Hepatocyte (in vitro differentiated cells): Measurements from ENCODE around the gene SYT1. TPM values are rescaled to one million over a fixed set of nuclear protein-coding genes. Genes with fewer than 3 reads are reported as not detected.

Experiments used
- DNase-seq: peaks from one replicate; pipeline ENCODE4 v3.0.0-alpha.2; 2016; ENCODE audit warnings: low spot score
- H2AFZ ChIP-seq: fragments of 200-600 bp; sonication (generic); 2 replicates; pipeline ENCODE4 v1.6.0; 2016; ENCODE audit warnings: antibody characterized with exemption, mild to moderate bottlenecking
- H3K27ac ChIP-seq: fragments of 200-600 bp; sonication (generic); 2 replicates; pipeline ENCODE4 v1.5.1; 2016; ENCODE audit warnings: mild to moderate bottlenecking
- H3K27me3 ChIP-seq: fragments of 200-600 bp; sonication (generic); 2 replicates; pipeline ENCODE4 v1.6.1; 2016
- H3K36me3 ChIP-seq: fragments of 200-600 bp; sonication (generic); replicated peaks from 2 replicates; pipeline ENCODE4 v1.5.1; 2016; ENCODE audit warnings: low read depth; ENCODE audit not compliant: insufficient read depth
- H3K4me1 ChIP-seq: fragments of 200-600 bp; sonication (generic); 2 replicates; pipeline ENCODE4 v1.5.1; 2016; ENCODE audit warnings: mild to moderate bottlenecking, moderate library complexity; ENCODE audit not compliant: insufficient read depth
- H3K4me2 ChIP-seq: fragments of 200-600 bp; sonication (generic); 2 replicates; pipeline ENCODE4 v1.6.0; 2016
- H3K4me3 ChIP-seq: fragments of 200-600 bp; sonication (generic); 2 replicates; pipeline ENCODE4 v1.5.1; 2016; ENCODE audit warnings: mild to moderate bottlenecking
- H3K79me2 ChIP-seq: fragments of 200-600 bp; sonication (generic); 2 replicates; pipeline ENCODE4 v1.6.0; 2017; ENCODE audit warnings: mild to moderate bottlenecking
- H3K9me2 ChIP-seq: fragments of 200-600 bp; sonication (generic); replicated peaks from 2 replicates; pipeline ENCODE4 v1.6.0; 2017; ENCODE audit warnings: mild to moderate bottlenecking; ENCODE audit not compliant: insufficient read depth
- H3K9me3 ChIP-seq: fragments of 200-600 bp; sonication (generic); 2 replicates; pipeline ENCODE4 v1.5.1; 2016; ENCODE audit warnings: low read depth, mild to moderate bottlenecking
- H4K20me1 ChIP-seq: fragments of 200-600 bp; sonication (generic); 2 replicates; pipeline ENCODE4 v1.6.0; 2016; ENCODE audit warnings: mild to moderate bottlenecking; ENCODE audit not compliant: insufficient read depth, poor library complexity, severe bottlenecking
- EZH2 ChIP-seq: fragments of 200-600 bp; sonication (generic); IDR thresholded peaks from 2 replicates; pipeline ENCODE4 v1.6.1; 2016; ENCODE audit warnings: antibody characterized with exemption, mild to moderate bottlenecking, borderline replicate concordance
- EZH2phosphoT487 ChIP-seq: fragments of 200-600 bp; sonication (generic); IDR thresholded peaks from one replicate; pipeline ENCODE4 v1.6.1; 2018; ENCODE audit warnings: antibody characterized with exemption, mild to moderate bottlenecking, low read depth, moderate library complexity; ENCODE audit not compliant: unreplicated experiment, severe bottlenecking
- WGBS: methylation state at CpG from one replicate; pipeline ENCODE4 v1.1.6; 2016; ENCODE audit warnings: low lambda C conversion rate; ENCODE audit errors: missing lambda C conversion rate; 5-methylcytosine and 5-hydroxymethylcytosine counted together
- polyA plus RNA-seq: library from polyadenylated mRNA; unstranded; fragments of >200 nt; fragmentation: Nextera tagmentation; extraction: Ambion mirVana; gene quantifications from 2 replicates; pipeline ENCODE4 v1.2.1, GENCODE V29; 2016
- total RNA-seq: library from RNA; depleted of rRNA; stranded (reverse); fragments of >200 nt; gene quantifications from 2 replicates; pipeline ENCODE4 v1.2.3, GENCODE V29; 2014
- TF ChIP-seq, protein P1 (sequence below): fragments of 200-600 bp; sonication (generic); IDR thresholded peaks from 2 replicates; pipeline ENCODE4 v1.5.1; 2016; ENCODE audit warnings: antibody characterized with exemption, mild to moderate bottlenecking; ENCODE audit not compliant: poor library complexity

The SYT1 gene
- total and polyA plus RNA-seq, 2 experiments from 2014 or later, result 1.3 to 2.5 TPM

DNA sequence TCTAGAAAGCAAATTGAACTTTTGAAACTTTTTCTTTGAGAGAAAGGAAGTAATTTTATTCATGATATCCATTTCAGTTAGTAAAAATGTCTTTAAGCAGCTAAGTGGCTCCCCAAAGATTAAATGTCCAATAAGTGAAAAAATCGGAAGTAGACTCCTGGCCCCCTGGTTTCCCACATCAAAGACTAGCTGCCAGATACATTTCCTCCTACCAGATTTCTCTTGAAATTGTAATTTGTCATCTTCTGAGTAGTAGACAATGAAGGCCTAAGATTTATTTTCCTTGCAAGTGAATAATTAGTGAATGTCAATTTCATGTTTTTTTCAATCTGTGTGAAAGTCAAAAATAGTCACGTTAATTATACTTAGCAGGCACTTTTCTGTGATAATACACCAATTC lies 321.9 kb downstream of the SYT1 start:
- Histone ChIP-seq H4K20me1 (no peaks in the 10 kb centered on the region), H3K9me2 (no peaks in the 10 kb centered on the region), H2AFZ (no peak overlapping the region), H3K79me2 (no peaks in the 10 kb centered on the region), H3K9me3 (no peaks in the 10 kb centered on the region), H3K4me3 (no peak overlapping the region), H3K36me3 (no peaks in the 10 kb centered on the region), H3K4me2 (no peak overlapping the region), H3K27ac (no peak overlapping the region), H3K4me1 (no peaks in the 10 kb centered on the region), H3K27me3 (no peaks in the 10 kb centered on the region)
- 83% methylated on average over 2 of the region's 2 CpGs for WGBS
- TF ChIP-seq EZH2phosphoT487 (no peak), EZH2 (no peak)
- TF ChIP-seq, protein P1, sequence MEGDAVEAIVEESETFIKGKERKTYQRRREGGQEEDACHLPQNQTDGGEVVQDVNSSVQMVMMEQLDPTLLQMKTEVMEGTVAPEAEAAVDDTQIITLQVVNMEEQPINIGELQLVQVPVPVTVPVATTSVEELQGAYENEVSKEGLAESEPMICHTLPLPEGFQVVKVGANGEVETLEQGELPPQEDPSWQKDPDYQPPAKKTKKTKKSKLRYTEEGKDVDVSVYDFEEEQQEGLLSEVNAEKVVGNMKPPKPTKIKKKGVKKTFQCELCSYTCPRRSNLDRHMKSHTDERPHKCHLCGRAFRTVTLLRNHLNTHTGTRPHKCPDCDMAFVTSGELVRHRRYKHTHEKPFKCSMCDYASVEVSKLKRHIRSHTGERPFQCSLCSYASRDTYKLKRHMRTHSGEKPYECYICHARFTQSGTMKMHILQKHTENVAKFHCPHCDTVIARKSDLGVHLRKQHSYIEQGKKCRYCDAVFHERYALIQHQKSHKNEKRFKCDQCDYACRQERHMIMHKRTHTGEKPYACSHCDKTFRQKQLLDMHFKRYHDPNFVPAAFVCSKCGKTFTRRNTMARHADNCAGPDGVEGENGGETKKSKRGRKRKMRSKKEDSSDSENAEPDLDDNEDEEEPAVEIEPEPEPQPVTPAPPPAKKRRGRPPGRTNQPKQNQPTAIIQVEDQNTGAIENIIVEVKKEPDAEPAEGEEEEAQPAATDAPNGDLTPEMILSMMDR, result no peak
- no peak for DNase-seq

DNA sequence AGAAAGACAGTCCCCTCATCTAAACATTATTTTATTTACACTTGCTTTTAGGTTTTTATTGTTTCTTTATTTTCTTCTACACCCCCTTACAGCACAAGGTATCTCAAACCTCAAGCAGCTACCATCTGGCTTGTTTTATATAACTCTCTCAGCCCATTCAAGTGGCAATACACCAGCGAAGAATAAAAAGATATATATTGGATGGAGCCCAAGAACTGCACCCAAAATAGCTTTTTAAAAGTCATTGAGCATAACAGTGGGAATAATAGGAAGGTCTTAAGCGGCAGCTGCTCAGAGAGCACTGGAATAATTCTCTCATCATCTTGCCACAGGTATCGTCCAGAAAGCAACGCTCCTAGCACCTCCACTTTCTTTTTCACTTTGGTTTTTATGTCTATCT lies 322.5 kb downstream of the SYT1 start:
- Histone ChIP-seq H3K4me3 (no peak overlapping the region), H2AFZ (no peak overlapping the region), H3K9me2 (no peaks in the 10 kb centered on the region), H3K27me3 (no peaks in the 10 kb centered on the region), H3K27ac (no peak overlapping the region), H3K4me1 (no peaks in the 10 kb centered on the region), H3K36me3 (no peaks in the 10 kb centered on the region), H3K9me3 (no peaks in the 10 kb centered on the region), H4K20me1 (no peaks in the 10 kb centered on the region), H3K79me2 (no peaks in the 10 kb centered on the region), H3K4me2 (no peak overlapping the region)
- 94% methylated on average over 4 of the region's 4 CpGs for WGBS
- TF ChIP-seq EZH2 (no peak), EZH2phosphoT487 (no peak)
- TF ChIP-seq, protein P1, result no peak
- DNase-seq, result no peak

DNA sequence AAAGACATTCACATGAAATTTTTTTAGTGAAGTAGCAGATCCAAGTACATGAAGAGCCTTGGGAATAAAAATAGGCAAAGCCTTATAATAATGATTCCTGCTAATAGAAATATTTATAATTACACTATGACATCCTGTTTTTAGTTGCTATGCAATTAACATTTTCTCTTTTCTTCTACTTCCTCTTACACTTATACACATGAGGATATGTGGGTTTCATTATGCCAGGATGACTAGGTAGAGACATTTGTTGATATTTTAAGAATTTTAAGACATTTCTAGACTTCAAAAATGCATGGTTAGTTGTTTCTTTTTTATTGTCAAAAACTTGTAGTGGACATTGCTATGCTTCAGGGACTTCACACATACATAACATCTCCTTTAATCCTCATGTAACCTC lies 326.8 kb downstream of the SYT1 start:
- no peak overlapping the region for H2AFZ ChIP-seq
- H3K4me2 ChIP-seq, result no peak overlapping the region
- no peaks in the 10 kb centered on the region for H3K4me1 ChIP-seq
- H3K9me3 ChIP-seq, result no peaks in the 10 kb centered on the region
- no peak overlapping the region for H3K4me3 ChIP-seq
- no peaks in the 10 kb centered on the region for H3K9me2 ChIP-seq
- no peak for TF ChIP-seq EZH2
- TF ChIP-seq, protein P1, result no peak
- TF ChIP-seq EZH2phosphoT487, result no peak
- H3K27me3 ChIP-seq, result no peaks in the 10 kb centered on the region
- DNase-seq, result no peak
- H4K20me1 ChIP-seq, result no peaks in the 10 kb centered on the region
- H3K36me3 ChIP-seq, result no peaks in the 10 kb centered on the region
- H3K79me2 ChIP-seq, result no peaks in the 10 kb centered on the region
- no peak overlapping the region for H3K27ac ChIP-seq

DNA sequence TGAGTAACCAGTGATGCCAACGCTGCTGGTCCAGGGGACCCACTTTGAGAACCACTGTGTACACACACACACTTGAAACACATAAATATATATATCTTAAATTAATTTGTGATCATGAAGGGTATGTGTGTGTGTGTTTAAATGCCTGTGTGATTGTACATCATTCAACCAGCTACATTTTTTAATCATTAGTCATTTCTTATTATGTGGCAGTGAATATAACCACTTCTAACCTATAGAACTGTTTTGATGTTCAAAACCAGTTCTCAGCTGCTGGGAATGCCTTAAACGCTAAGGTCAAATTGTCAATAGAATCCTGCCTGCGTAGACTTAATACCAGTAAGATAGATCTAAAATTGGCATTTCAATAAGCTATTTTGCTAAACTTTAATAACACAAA lies 330.0 kb downstream of the SYT1 start:
- no peaks in the 10 kb centered on the region for H3K9me2 ChIP-seq
- H3K9me3 ChIP-seq, result no peaks in the 10 kb centered on the region
- no peaks in the 10 kb centered on the region for H3K36me3 ChIP-seq
- no peak overlapping the region for H3K27ac ChIP-seq
- H3K4me3 ChIP-seq, result no peak overlapping the region
- H3K4me1 ChIP-seq, result no peaks in the 10 kb centered on the region
- TF ChIP-seq, protein P1, result no peak
- H2AFZ ChIP-seq, result no peak overlapping the region
- no peaks in the 10 kb centered on the region for H4K20me1 ChIP-seq
- 84% methylated on average over 3 of the region's 3 CpGs for WGBS
- no peaks in the 10 kb centered on the region for H3K79me2 ChIP-seq
- H3K4me2 ChIP-seq, result no peak overlapping the region
- H3K27me3 ChIP-seq, result no peaks in the 10 kb centered on the region
- DNase-seq, result no peak
